A549 treated with ZK216348 at 1 μM for 4 hours (cell line): ENCODE measurements around the gene ZNF501. TPM values are rescaled to one million over a fixed set of nuclear protein-coding genes. Genes with fewer than 3 reads are reported as not detected.

Experiments used
- total RNA-seq: library from RNA; stranded (reverse); fragments of 200-300 nt; extraction: Qiagen RNA extraction; gene quantifications from 5 replicates; pipeline ENCODE4 v1.2.3, GENCODE V29; 2022; ENCODE audit warnings: low read depth

ZNF501 gene
- total RNA-seq: not detected in 5 replicates

GRCh38 chr3:44729384-44729910 lies at the start of gene ZNF501:
Gene ZNF501, plus strand, starts transcription at chr3:44729635. Its CDS starts 4,787 bp downstream, at chr3:44734422.

GRCh38 chr3:44712455-44713075 lies 16.9 kb upstream of the ZNF501 start, which contains the start of gene ZNF502:
Gene ZNF502, plus strand, starts transcription at chr3:44712660. Its CDS starts 7,602 bp downstream, at chr3:44720262.

GRCh38 chr3:44761424-44762169 lies 32.2 kb downstream of the ZNF501 start, which contains the start of the genes KIAA1143 and KIF15:
Gene KIAA1143, minus strand, starts transcription at chr3:44761619. Its CDS starts 17 bp downstream, at chr3:44761602.
Gene KIF15, plus strand, starts transcription at chr3:44761794. Its CDS starts 72 bp downstream, at chr3:44761866.

Other genes starting within 250 kb of the ZNF501 start
- not detected in 5 replicates for gene ZKSCAN7, start 174.4 kb upstream of the ZNF501 start, total RNA-seq
- not detected in 5 replicates for gene ZNF660, start 144.7 kb upstream of the ZNF501 start, total RNA-seq
- 1.5 to 2.2 TPM (median 1.8 TPM) in 5 replicates for gene ZNF197, start 104.6 kb upstream of the ZNF501 start, total RNA-seq
- 5.2 to 8.3 TPM (median 5.5 TPM) in 5 replicates for gene ZNF35, start 80.9 kb upstream of the ZNF501 start, total RNA-seq
- 1.6 to 2.5 TPM (median 2.1 TPM) in 5 replicates for gene ZNF502, start 17.0 kb upstream of the ZNF501 start, total RNA-seq
- 15.9 to 30.0 TPM (median 16.3 TPM) in 5 replicates for gene KIAA1143, start 32.0 kb downstream of the ZNF501 start, total RNA-seq
- 7.4 to 13.3 TPM (median 9.1 TPM) in 5 replicates for gene KIF15, start 32.2 kb downstream of the ZNF501 start, total RNA-seq
- gene TMEM42, start 132.3 kb downstream of the ZNF501 start, total RNA-seq: 5.2 to 11.3 TPM (median 10.8 TPM) in 5 replicates
- gene TGM4, start 145.0 kb downstream of the ZNF501 start, total RNA-seq: 0.08 to 0.12 TPM in 2 of 5 replicates, not detected in the others
- 34.3 to 46.4 TPM (median 40.3 TPM) in 5 replicates for gene ZDHHC3, start 246.5 kb downstream of the ZNF501 start, total RNA-seq
- gene EXOSC7, start 246.6 kb downstream of the ZNF501 start, total RNA-seq: 41.2 to 50.2 TPM (median 44.8 TPM) in 5 replicates